GM21576 (cell line): ENCODE measurements around the gene UIMC1.

Experiments
- ATAC-seq: cut with Tn5 transposase; IDR thresholded peaks from one replicate; pipeline ENCODE4 v1.9.1; 2021; ENCODE audit warnings: mild to moderate bottlenecking, moderate library complexity; ENCODE audit not compliant: unreplicated experiment

UIMC1 gene

GRCh38 chr5:176887252-176887849 is 119.2 kb downstream of the UIMC1 start:
- ATAC-seq = no peak

DNA sequence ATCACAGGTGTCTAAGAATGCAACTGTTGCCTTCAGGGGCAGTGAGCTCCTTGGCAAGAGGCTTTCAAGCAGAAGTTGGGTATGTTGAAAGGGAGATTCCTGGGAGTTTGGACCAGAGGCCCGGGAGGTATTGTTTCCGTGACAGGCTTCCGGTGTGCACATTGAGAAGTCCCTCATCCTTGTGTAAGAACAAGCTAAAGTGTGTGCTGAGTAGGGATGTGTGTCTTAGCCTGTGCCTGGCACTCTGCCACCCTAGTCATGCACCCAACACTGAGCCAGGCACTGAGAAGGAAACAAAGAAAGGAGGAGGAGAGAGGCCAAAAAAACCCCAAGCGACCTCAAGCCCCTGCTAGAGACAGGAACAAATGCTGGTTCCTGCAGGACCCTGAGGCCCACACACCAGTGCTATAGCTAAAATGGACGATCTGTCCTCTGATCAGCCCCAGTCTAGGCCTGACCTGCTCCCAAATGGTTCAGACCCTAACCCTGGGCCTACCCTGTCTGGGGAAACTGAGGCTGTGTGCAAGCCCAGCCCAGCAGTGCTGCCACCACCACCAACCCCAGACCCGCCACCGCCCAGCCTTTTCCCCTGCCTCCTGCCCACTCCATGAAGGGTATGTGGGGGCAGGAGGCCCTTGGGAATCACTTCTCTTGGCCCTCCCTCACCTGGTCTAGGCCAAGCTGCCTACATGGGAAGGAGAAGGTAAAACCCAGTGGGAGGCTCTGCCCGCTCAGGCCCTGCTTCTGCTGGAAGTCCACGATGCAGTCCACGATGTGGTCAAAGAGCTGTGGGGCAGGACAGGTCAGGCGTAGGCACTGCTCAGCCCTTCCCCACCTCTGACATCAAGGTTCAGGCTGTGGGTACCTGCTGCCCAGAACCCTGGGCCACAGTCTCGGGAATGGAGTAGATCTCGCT is 120.0 kb downstream of the UIMC1 start:
- ATAC-seq = no peak

DNA sequence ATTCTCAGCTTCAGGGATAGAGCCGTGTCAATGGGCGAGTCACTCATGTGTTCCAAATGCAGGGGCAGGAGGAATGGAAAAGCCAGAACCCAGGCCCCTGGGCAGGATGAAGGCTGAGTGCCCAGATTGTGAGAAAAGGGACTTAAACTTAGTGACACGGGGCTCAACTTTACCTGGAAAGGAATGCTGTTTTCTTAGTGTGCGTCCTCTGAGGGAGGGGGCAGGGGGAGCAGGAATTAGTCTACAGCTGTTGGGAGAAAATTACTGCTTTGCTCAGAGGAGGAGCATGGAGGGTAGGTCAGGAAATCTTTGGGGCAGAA is 122.0 kb downstream of the UIMC1 start:
- no peak for ATAC-seq

DNA sequence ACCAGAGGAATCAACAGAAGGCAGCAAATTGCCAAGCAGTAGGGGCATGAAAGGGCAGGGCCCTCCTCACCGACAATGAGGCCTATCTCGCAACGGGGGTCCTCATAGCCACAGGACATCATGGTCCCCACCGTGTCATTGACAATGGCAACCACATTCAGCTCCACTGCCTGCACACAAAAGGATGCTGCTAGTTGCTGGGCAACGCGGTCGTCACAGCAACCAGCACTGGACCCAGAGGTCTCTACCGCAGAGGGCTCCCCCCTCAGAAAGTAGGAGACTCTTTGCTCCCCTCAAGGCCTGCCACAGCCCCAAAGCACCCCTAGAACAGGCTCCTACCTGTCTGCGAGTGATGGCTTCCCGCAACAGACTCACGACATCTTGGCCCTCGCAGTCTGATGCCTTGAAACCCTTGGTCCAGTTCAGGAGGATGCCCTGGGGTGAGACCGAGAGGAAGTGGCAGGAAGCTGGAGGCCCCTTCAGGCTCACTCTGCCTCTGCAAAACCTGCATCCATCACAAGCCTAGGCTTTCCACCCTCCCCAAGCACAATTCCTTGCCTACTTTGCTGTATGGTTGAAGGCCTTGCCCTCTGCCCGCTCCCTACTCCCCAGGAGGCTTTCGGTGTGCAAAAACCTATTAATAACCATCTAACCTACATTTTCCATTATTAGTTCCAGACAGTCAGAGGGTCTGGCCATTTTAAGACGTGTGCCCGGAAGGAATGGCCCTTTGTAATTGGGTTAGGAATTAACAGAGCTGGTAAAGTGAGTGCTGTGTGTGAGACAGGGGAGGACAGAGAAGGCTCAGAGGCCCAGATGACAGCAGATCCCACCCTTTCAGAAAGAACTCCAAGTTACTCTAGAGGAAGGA is 122.6 kb downstream of the UIMC1 start:
- ATAC-seq = no peak

GRCh38 chr5:176882567-176882903 is 124.0 kb downstream of the UIMC1 start:
- no peak for ATAC-seq

DNA sequence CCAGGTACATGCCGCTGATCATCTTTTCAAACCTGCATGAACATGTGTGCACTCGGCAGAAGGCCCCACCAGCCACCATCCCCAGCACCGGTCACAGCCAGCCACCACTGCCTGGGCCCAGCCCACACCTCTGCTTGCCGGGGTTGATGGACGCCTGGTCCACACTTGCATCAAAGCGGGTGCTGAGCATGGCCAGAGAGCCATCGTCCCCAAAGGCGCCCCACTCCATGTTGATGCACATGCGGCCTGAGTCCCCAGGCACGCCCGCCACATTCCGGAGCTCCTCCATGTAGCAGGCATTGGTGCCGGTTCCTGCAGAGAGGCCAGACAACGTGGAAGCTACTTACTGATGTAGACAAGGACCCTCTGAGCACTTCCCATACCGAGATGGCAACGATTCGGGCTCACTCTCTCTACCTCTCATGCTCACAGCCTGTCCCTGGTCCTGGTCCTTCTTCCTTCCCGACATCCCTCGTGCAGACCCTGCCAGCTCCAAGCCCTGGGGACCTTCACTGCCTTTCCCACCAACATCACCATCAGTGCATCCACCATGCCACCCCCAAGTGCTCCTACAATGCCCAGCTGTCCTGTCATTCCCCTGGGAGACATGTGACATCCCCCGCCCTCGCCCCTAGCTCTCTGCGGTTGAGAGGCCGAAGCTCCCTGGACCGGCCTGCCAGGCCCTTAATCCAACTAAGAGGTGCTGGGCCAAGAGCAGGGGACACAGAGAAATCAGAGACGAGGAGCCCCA is 124.6 kb downstream of the UIMC1 start:
- ATAC-seq = no peak

GRCh38 chr5:176881021-176881749 is 125.4 kb downstream of the UIMC1 start:
- no peak for ATAC-seq

GRCh38 chr5:176880366-176881020 is 126.1 kb downstream of the UIMC1 start:
- no peak for ATAC-seq

DNA sequence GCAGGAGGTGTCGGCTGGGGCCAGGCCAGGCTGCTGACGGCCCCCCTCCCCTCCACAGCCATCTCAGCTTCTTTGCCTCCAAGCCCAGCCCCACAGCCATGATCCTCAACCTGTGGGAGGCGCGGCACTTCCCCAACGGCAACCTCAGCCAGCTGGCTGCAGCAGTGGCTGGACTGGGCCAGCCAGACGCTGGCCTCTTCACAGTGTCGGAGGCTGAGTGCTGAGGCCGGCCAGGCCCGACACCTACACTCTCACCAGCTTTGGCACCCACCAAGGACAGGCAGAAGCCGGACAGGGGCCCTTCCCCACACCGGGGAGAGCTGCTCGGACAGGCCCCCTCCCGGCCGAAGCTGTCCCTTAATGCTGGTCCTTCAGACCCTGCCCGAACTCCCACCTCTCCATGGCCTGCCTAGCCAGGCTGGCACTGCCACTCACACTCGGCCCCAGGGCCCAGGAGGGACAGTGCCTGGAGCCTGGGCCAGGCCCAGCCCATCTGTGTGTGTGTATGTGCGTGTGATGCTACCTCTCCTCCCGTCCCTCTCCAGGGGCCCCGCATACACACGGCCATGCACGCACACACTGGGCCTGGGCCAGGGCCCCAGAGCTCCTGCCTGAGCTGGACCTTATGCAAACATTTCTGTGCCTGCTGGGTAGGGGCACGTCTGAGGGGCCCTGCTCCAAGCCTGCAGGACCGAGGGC is 126.8 kb downstream of the UIMC1 start:
- ATAC-seq = no peak

DNA sequence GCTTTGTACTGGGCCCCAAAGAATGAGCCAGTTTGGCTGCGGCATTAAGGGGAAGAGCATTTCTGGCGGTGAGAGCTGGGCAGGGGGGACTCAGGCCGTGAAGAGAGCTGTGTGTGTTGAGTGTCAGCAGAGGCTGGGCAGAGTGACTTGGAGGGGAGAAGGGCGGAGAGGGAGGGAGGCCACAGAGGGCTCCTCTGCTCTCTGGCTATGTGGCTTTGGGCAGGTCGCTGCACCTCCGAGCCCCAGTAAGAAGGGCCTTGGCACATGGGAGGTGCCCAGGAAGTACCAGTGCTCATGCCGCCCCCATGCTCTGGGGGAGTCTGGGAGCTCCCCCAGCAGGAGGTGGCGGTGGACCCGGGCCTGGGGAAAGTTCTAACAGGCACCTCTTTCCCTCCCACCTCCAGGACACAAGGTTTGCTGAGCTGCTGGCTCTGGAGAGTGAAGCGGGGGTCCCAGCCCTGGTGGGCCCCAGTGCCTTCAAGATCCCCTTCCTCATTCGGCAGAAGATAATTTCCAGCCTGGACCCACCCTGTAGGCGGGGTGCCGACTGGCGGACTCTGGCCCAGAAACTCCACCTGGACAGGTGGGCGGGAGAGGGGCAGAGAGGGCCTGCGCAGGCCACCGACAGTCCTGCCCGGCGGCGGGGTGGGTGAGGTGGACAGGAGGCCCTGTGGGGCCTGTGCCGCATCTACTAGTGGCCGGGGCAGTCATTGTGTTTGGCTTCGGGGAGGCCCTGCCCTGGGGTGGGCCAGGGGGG is 127.5 kb downstream of the UIMC1 start:
- no peak for ATAC-seq

DNA sequence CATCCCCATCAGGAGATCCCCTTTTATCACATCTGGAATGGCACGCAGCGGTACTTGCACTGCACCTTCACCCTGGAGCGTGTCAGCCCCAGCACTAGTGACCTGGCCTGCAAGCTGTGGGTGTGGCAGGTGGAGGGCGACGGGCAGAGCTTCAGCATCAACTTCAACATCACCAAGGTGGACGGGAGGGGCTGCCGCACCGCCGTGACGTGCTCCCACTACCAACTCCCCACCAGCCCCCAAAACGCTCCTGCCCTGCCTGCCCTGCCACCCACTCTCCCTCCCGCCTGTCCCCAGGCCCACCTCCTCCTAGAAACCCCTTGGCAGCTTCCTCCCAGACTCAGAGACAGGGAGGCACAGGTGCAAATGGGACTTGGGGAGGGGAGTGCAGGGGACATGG is 128.1 kb downstream of the UIMC1 start:
- ATAC-seq = no peak

DNA sequence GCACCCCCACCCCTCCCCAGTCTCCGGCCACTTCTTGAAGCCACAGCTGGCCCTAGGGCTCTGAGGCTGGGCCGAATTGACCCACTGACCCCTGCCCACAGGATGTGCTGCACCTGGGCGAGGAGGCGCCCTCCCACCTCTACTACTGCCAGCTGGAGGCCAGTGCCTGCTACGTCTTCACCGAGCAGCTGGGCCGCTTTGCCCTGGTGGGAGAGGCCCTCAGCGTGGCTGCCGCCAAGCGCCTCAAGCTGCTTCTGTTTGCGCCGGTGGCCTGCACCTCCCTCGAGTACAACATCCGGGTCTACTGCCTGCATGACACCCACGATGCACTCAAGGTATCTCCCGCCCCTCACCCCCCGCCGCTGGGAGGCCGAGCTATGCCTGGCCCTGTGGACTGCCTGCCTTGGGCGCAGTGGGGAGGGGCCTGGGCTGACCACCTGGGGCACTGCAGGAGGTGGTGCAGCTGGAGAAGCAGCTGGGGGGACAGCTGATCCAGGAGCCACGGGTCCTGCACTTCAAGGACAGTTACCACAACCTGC is 128.7 kb downstream of the UIMC1 start:
- ATAC-seq = no peak

DNA sequence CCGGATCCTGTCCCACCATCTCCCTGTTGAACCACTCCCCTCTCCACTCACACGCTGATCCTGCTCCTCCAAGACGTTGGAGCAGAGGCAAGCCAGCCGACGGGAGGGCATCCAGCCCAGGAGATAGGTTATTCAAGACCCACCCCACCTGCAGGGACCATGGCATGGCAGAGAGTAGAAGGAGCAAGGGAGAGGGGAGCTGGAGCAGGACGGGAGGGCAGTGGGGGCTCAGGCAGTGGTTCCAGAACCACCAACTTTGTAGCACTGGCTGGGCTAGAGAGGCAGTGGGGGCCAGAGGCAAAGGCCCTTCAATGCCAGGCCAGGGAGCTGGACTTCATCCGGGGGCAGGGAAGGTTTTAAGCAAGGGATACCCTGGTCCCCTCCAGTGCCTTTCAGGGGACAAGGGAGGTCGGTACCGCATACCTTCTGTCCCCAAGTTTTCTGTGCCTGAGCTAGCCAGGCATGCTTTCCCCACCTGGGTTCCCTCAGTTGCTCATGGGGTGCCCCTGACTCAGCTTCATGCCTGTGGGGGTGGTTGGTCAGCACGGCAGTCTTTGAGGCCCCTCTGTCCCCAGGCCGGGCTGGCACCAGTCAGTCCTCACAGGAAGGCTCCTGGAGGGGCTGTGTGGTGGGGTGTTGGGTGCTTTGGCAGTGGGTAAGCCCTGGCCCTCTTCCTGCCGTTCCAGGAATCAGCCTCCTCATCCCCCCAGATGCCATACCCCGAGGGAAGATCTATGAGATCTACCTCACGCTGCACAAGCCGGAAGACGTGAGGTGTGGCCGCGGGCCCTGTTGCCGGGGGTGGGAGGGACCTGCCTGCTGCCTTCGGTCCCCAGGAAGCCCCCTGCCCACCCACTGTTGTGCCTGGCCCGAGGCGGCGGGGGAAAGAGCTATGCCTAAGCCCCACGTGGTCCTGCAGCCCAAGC is 129.8 kb downstream of the UIMC1 start:
- no peak for ATAC-seq

- no peak for ATAC-seq
These were observed 130.6 kb downstream of the UIMC1 start for GRCh38 chr5:176875783-176876505.

DNA sequence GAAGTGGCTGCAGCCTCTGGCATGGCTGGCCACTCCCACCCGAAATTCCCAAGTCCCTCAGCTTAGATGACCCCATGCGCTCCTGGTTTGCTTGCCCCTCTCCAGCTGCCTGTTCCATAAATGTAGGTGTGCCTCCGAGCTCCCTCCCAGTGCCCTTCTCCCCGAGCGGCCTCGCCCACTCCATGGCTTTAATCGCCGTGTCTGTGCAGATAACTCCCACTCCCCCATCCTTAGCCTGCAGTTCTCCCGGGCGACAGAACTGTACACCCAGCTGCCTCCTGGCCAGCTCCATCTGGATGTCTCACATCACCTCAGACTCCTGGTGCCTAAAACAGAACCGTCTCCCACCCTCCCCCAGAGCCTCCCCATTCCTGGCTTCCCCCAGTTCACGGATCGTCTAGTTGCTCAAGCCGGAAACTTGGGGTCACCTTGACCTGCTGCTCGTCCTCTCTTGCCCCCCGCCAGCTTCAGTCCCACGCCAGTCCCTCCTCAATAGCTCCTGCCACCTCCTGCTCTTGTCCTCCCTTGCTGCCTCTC is 131.5 kb downstream of the UIMC1 start:
- no peak for ATAC-seq

DNA sequence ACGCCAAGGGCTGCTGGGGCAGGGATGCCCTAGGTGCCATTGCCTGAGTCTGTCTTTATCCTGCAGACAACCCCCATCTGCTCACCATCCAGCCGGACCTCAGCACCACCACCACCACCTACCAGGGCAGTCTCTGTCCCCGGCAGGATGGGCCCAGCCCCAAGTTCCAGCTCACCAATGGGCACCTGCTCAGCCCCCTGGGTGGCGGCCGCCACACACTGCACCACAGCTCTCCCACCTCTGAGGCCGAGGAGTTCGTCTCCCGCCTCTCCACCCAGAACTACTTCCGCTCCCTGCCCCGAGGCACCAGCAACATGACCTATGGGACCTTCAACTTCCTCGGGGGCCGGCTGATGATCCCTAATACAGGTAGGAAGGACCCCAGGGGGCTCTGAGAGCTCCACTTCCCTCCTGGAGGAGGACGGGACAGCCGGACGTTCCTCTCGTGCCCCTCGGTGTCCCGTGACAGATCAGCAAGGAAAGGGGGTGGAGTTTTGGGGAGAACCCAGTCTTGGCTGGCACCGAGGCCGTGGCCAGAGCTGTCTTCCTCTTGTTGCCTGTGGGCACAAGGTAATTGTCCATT is 132.3 kb downstream of the UIMC1 start:
- no peak for ATAC-seq
